PC-9 (cell line): Measurements from ENCODE around the gene DHX16. TPM values are rescaled to one million over a fixed set of nuclear protein-coding genes. Genes with fewer than 3 reads are reported as not detected.
A peak's percentile ranks its signal among the peaks of the same experiment; 100 is the strongest.

Experiments used
- BruUV-seq: library from RNA; stranded (reverse); fragments of 400-500 nt; replicated peaks from 2 replicates; lab custom pipeline; 2021; lab: Mats Ljungman, UMichigan
- CTCF ChIA-PET: fragments of 300-600 bp; sonication (Branson Sonifier 250); formaldehyde crosslinking; loops from one replicate; lab custom pipeline; 2022; ENCODE audit warnings: antibody characterized with exemption; lab: Charles Lee
- POLR2A ChIA-PET: fragments of 300-600 bp; sonication (Branson Sonifier 250); formaldehyde crosslinking; loops from one replicate; lab custom pipeline; 2022; ENCODE audit warnings: antibody characterized with exemption; ENCODE audit not compliant: unreplicated experiment; lab: Charles Lee
- DNase-seq, 2 experiments: peaks; one replicate each; pipeline versions ENCODE4 v3.0.0 to v3.0.0-alpha.2; 2015 to 2022; ENCODE audit warnings: mixed read lengths in 1 of 2
- H2AFZ ChIP-seq: fragments of 200-600 bp; sonication (generic); 2 replicates; pipeline ENCODE4 v1.8.1; 2017; ENCODE audit warnings: antibody characterized with exemption
- H3F3A ChIP-seq: fragments of 200-600 bp; sonication (generic); 2 replicates; pipeline ENCODE4 v1.8.1; 2017; ENCODE audit warnings: antibody characterized with exemption, mild to moderate bottlenecking, low read depth; ENCODE audit not compliant: insufficient read depth
- H3K27ac ChIP-seq: fragments of 200-600 bp; sonication (generic); 2 replicates; pipeline ENCODE4 v1.6.1; 2016; ENCODE audit warnings: mixed run types
- H3K27me3 ChIP-seq: fragments of 200-600 bp; sonication (generic); 2 replicates; pipeline ENCODE4 v1.6.1; 2016; ENCODE audit warnings: low read depth, mixed run types; ENCODE audit not compliant: insufficient read depth
- H3K36me3 ChIP-seq: fragments of 200-600 bp; sonication (generic); 2 replicates; pipeline ENCODE4 v1.6.1; 2016; ENCODE audit warnings: low read depth, mixed run types
- H3K4me1 ChIP-seq: fragments of 200-600 bp; sonication (generic); replicated peaks from 2 replicates; pipeline ENCODE4 v1.6.1; 2016; ENCODE audit warnings: mixed run types; ENCODE audit not compliant: insufficient read depth
- H3K4me2 ChIP-seq: fragments of 200-600 bp; sonication (generic); 2 replicates; pipeline ENCODE4 v1.6.1; 2017; ENCODE audit warnings: mixed run types
- H3K4me3 ChIP-seq: fragments of 200-600 bp; sonication (generic); 2 replicates; pipeline ENCODE4 v1.6.1; 2016; ENCODE audit warnings: mixed run types
- H3K79me2 ChIP-seq: fragments of 200-600 bp; sonication (generic); 2 replicates; pipeline ENCODE4 v1.6.1; 2017; ENCODE audit warnings: low read depth, mixed run types
- H3K9me2 ChIP-seq: fragments of 200-600 bp; sonication (generic); 2 replicates; pipeline ENCODE4 v1.8.1; 2017; ENCODE audit warnings: mild to moderate bottlenecking; ENCODE audit not compliant: insufficient read depth
- H3K9me3 ChIP-seq: fragments of 200-600 bp; sonication (generic); 2 replicates; pipeline ENCODE4 v1.8.1; 2016; ENCODE audit warnings: low read depth; ENCODE audit not compliant: insufficient read depth
- H4K20me1 ChIP-seq: fragments of 200-600 bp; sonication (generic); 2 replicates; pipeline ENCODE4 v1.8.1; 2017; ENCODE audit not compliant: insufficient read depth
- EZH2 ChIP-seq: fragments of 200-600 bp; sonication (generic); IDR thresholded peaks from 2 replicates; pipeline ENCODE4 v1.8.0; 2017; ENCODE audit warnings: antibody characterized with exemption, low read depth
- intact Hi-C: fragments of 100-400 bp; cut with micrococcal nuclease; formaldehyde crosslinking; loops from one replicate; pipeline ENCODE4 v1.10.0; 2022; ENCODE audit not compliant: unreplicated experiment
- total RNA-seq: library from RNA; stranded (reverse); gene quantifications from 2 replicates; pipeline ENCODE4 v1.2.3, GENCODE V29; 2021
- TF ChIP-seq, protein P1 (sequence below): fragments of 200-600 bp; sonication (generic); conservative IDR thresholded peaks from 2 replicates; pipeline ENCODE4 v1.6.1; 2017; ENCODE audit warnings: mixed run types, antibody characterized with exemption, mild to moderate bottlenecking, moderate library complexity

Gene DHX16
- total RNA-seq, 1 experiment from 2014 or later: 43.5 TPM

DNA sequence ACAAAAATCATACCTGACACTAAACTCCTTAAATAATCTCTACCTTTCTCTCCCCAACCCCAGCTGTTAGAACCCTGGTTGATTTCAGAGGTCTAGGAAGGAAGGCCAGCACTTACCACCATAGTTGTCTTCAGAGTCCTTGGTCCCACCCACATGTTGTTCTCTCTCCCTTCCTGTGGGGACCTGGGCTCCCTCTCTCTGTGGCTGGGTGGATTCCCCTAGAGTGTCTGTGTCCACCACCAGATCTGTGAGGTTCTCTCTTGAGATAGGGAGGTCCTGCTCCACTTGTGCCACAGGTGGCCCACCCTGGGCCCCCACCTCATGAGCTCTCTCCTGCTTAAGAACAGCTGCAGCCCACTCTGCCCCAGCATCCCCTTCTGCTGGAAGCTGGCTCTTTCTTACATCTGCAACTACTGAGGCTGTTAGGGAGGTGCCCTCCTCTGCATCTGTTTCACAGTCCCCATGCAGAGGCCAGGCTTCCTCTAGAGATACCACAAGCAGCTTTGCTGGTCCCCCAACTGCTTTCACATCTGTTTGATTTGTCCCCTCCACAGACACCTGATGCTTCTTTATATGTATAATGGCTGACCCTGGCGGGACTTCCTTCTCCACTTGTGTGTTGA is 39.1 kb upstream of the DHX16 start:
- peaks cover 21% of the 10 kb centered on the region for H3K4me1 ChIP-seq
- no peaks in the 10 kb centered on the region for H3K36me3 ChIP-seq
- no peak overlapping the region for H3K27ac ChIP-seq
- no peak overlapping the region for H2AFZ ChIP-seq
- ChIA-PET CTCF (no interaction called here), POLR2A (no interaction called here)
- no peak overlapping the region for H3K4me2 ChIP-seq
- no peaks in the 10 kb centered on the region for H4K20me1 ChIP-seq
- H3K79me2 ChIP-seq: no peaks in the 10 kb centered on the region
- DNase-seq: no peak
- no peak overlapping the region for H3K4me3 ChIP-seq
- peaks cover 11% of the 10 kb centered on the region; the same call in 1 of the 2 replicates for H3F3A ChIP-seq
- H3K9me2 ChIP-seq: peaks cover 3% of the 10 kb centered on the region; the same call in 1 of the 2 replicates
- no peaks in the 10 kb centered on the region for H3K27me3 ChIP-seq
- no peaks in the 10 kb centered on the region for H3K9me3 ChIP-seq
- no TSS peak for BruUV-seq
- intact Hi-C loops: no loop called here
- no peak for TF ChIP-seq EZH2
- TF ChIP-seq, protein P1, sequence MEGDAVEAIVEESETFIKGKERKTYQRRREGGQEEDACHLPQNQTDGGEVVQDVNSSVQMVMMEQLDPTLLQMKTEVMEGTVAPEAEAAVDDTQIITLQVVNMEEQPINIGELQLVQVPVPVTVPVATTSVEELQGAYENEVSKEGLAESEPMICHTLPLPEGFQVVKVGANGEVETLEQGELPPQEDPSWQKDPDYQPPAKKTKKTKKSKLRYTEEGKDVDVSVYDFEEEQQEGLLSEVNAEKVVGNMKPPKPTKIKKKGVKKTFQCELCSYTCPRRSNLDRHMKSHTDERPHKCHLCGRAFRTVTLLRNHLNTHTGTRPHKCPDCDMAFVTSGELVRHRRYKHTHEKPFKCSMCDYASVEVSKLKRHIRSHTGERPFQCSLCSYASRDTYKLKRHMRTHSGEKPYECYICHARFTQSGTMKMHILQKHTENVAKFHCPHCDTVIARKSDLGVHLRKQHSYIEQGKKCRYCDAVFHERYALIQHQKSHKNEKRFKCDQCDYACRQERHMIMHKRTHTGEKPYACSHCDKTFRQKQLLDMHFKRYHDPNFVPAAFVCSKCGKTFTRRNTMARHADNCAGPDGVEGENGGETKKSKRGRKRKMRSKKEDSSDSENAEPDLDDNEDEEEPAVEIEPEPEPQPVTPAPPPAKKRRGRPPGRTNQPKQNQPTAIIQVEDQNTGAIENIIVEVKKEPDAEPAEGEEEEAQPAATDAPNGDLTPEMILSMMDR: no peak

DNA sequence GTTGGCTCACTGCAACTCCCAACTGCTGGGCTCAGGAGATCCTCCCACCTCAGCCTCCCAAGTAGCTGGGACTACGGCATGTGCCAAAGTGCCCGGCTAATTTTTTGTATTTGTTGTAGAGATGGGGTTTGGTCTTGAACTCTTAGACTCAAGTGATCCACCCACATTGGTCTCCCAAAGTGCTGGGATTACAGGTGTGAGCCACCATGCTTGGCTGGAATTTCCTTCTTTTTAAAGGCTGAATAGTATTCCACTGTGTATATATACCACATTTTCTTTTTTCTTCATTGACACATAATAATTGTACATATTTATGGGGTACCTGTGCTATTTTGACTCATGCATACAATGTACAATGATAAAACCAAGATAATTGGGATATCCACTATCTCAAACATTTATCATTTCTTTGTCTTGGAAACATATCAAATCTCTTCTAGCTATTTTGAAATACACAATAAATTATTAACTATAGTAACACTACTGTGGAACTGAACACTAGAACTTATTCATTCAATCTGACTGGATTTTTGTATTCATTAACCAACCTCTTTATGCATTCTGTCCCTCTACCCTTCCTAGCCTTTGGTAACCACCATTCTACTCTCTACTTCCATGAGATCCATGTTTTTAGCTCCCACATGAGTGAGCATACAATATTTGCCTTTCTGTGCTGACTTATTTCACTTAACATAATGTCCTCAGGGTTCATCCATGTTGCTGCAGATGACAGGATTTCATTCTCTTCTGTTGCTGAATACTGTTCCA is 36.5 kb upstream of the DHX16 start:
- Histone ChIP-seq H3K27ac (no peak overlapping the region), H3F3A (peaks cover 11% of the 10 kb centered on the region; the same call in 1 of the 2 replicates), H3K4me2 (no peak overlapping the region), H3K9me3 (no peaks in the 10 kb centered on the region), H3K4me1 (peaks cover 12% of the 10 kb centered on the region), H3K27me3 (no peaks in the 10 kb centered on the region), H3K4me3 (no peak overlapping the region), H3K79me2 (no peaks in the 10 kb centered on the region), H4K20me1 (no peaks in the 10 kb centered on the region), H3K36me3 (no peaks in the 10 kb centered on the region), H3K9me2 (peaks cover 3% of the 10 kb centered on the region; the same call in 1 of the 2 replicates), H2AFZ (no peak overlapping the region)
- no TSS peak for BruUV-seq
- ChIA-PET CTCF (no interaction called here), POLR2A (no interaction called here)
- DNase-seq: no peak
- intact Hi-C loops: no loop called here
- TF ChIP-seq, protein P1: no peak
- no peak for TF ChIP-seq EZH2

DNA sequence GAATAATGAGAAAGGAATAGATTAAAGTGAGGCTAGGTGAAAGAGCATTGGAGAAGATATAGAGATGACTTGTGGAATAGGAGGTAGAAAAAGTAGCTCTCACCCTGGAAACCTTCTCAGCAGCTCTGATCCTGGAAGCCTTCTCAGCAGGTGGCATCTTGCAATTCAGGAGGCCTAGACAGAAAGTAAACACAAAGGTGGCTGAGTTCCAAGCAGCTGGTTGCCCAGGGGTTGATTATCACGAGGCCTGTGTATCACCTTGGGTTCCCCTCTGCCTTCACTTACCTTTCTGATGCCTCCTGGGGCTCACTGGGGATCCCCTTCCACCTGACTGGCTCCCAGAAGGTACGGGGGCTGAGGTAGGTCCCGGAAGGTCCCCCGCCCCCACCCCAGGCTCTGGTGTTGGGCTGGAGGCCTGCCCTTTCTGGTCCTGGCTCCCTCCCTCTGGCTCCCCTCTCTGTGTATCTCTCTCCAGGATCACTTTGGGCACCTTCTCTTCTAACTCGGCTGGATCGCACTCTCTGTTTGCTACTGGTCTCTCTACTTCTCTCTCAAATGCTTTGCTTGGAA is 34.6 kb upstream of the DHX16 start:
- POLR2A ChIA-PET: no interaction called here

More for the DNA sequence above, 34.6 kb upstream of the DHX16 start:
- H3K9me2 ChIP-seq: peaks cover 3% of the 10 kb centered on the region; the same call in 1 of the 2 replicates
- H3K27ac ChIP-seq: no peak overlapping the region
- no peaks in the 10 kb centered on the region for H3K9me3 ChIP-seq
- no peaks in the 10 kb centered on the region for H3K36me3 ChIP-seq
- CTCF ChIA-PET: no interaction called here
- TF ChIP-seq, protein P1: no peak
- no peak for TF ChIP-seq EZH2
- DNase-seq: peak; percentile 53 to 56
- no peaks in the 10 kb centered on the region for H3K79me2 ChIP-seq
- H3K4me3 ChIP-seq: no peak overlapping the region
- peaks cover 12% of the 10 kb centered on the region for H3K4me1 ChIP-seq
- H2AFZ ChIP-seq: no peak overlapping the region
- no peaks in the 10 kb centered on the region for H3K27me3 ChIP-seq
- H4K20me1 ChIP-seq: no peaks in the 10 kb centered on the region
- peaks cover 13% of the 10 kb centered on the region; the same call in 1 of the 2 replicates for H3F3A ChIP-seq
- BruUV-seq: no TSS peak
- peak overlapping the region; percentile 27; the same call in 1 of the 2 replicates for H3K4me2 ChIP-seq
- intact Hi-C loops: no loop called here
